Gastrocnemius medialis (tissue), 4 donors: Measurements from ENCODE around the gene TASOR2.

Experiments
- CTCF ChIP-seq, 5 experiments: fragments of 450-650 bp in 3 of 5; fragments of 200-600 bp in 2 of 5; sonication (generic) in 2 of 5; IDR thresholded peaks in 4 of 5; conservative IDR thresholded peaks in 1 of 5; 1 replicate in 4 of 5; 2 replicates in 1 of 5; pipeline ENCODE4 v1.5.1; 2016 to 2019; ENCODE audit warnings: antibody characterized with exemption in 5 of 5, mild to moderate bottlenecking in 3 of 5, moderate library complexity in 3 of 5
- POLR2A ChIP-seq, 2 donors: fragments of 450-650 bp; IDR thresholded peaks; one replicate each; pipeline ENCODE4 v1.6.1; 2017; ENCODE audit warnings: antibody characterized with exemption in 2 of 2, mild to moderate bottlenecking in 2 of 2, moderate library complexity in 2 of 2

- TF ChIP-seq POLR2A (IDR thresholded peaks at IDR 0.05) (no peak), CTCF (IDR thresholded peaks at IDR 0.05 in 4 of 5, conservative IDR thresholded peaks at IDR 0.05 in 1 of 5) (no peak)
These were observed 13.4 kb downstream of the TASOR2 start for GRCh38 chr10:5698062-5698461.
